Renal cortical epithelial cell (primary cell): Measurements from ENCODE around the gene TMEM250. TPM values are rescaled to one million over a fixed set of nuclear protein-coding genes. Genes with fewer than 3 reads are reported as not detected.
A peak's percentile ranks its signal among the peaks of the same experiment; 100 is the strongest.

Experiments
- DNase-seq: peaks from one replicate; pipeline ENCODE4 v3.0.0-alpha.2; 2011; ENCODE audit warnings: low read depth
- total RNA-seq: library from RNA; depleted of rRNA; stranded (reverse); fragments of >200 nt; gene quantifications from 2 replicates; pipeline ENCODE4 v1.2.3, GENCODE V29; 2014

Gene TMEM250
- total RNA-seq, 1 donor from 2014 or later, result 73.2 TPM

- no peak for DNase-seq
Observed at GRCh38 chr9:136093995-136094881, 24.4 kb downstream of the TMEM250 start.

GRCh38 chr9:136093346-136093986 is 25.2 kb downstream of the TMEM250 start:
- no peak for DNase-seq

- DNase-seq, result no peak
Observed at GRCh38 chr9:136092741-136093140, 25.9 kb downstream of the TMEM250 start.

GRCh38 chr9:136092353-136092650 is 26.4 kb downstream of the TMEM250 start:
- no peak for DNase-seq

- DNase-seq, result peak; percentile 27
Observed at GRCh38 chr9:136091582-136092352, 26.9 kb downstream of the TMEM250 start.

GRCh38 chr9:136090768-136091581 is 27.7 kb downstream of the TMEM250 start:
- no peak for DNase-seq

GRCh38 chr9:136090056-136090735 is 28.5 kb downstream of the TMEM250 start:
- no peak for DNase-seq

GRCh38 chr9:136089697-136090045 is 29.0 kb downstream of the TMEM250 start:
- peak; percentile 49 for DNase-seq

GRCh38 chr9:136088939-136089696 is 29.6 kb downstream of the TMEM250 start:
- no peak for DNase-seq

- DNase-seq, result no peak
Observed at GRCh38 chr9:136088481-136088938, 30.2 kb downstream of the TMEM250 start.

GRCh38 chr9:136087741-136088480 is 30.8 kb downstream of the TMEM250 start:
- no peak for DNase-seq

GRCh38 chr9:136086951-136087740 is 31.5 kb downstream of the TMEM250 start:
- DNase-seq, result no peak

- no peak for DNase-seq
Observed at GRCh38 chr9:136086213-136086881, 32.3 kb downstream of the TMEM250 start.

- no peak for DNase-seq
Observed at GRCh38 chr9:136085815-136086212, 32.9 kb downstream of the TMEM250 start.

- no peak for DNase-seq
Observed at GRCh38 chr9:136084063-136084944, 34.4 kb downstream of the TMEM250 start.

GRCh38 chr9:136083558-136084062 is 35.1 kb downstream of the TMEM250 start:
- DNase-seq, result no peak
